Endothelial cell of umbilical vein (primary cell): ENCODE data around the gene PSD4. TPM values are rescaled to one million over a fixed set of nuclear protein-coding genes. Genes with fewer than 3 reads are reported as not detected.

Source experiments
- BruUV-seq: library from RNA; stranded (reverse); fragments of 400-500 nt; replicated peaks from 2 replicates; lab custom pipeline; 2021; lab: Mats Ljungman, UMichigan
- CTCF ChIA-PET: fragments of 300-600, 350-600 bp; sonication (Branson Sonifier 250); formaldehyde crosslinking; loops from one replicate; lab custom pipeline; 2021; ENCODE audit warnings: antibody characterized with exemption, inconsistent platforms; lab: Charles Lee
- POLR2A ChIA-PET: fragments of 300-600, 350-600 bp; sonication (Branson Sonifier 250); formaldehyde crosslinking; loops from one replicate; lab custom pipeline; 2021; ENCODE audit warnings: antibody characterized with exemption, inconsistent platforms; lab: Charles Lee
- DNase-seq: peaks from one replicate; pipeline ENCODE4 v3.0.0-alpha.2; 2011; ENCODE audit warnings: low read depth, low spot score
- FAIRE-seq: peaks from 2 replicates; lab custom pipeline; 2011; peaks lifted over from hg19 to GRCh38; lab: Jason Lieb, UNC
- H2AFZ ChIP-seq: 2 replicates; pipeline ENCODE4 v1.6.0; 2012; ENCODE audit warnings: low read depth, low read length, control low read depth, inconsistent platforms
- H3K27ac ChIP-seq: 2 replicates; pipeline ENCODE4 v1.5.1; 2011; ENCODE audit warnings: low read depth, mild to moderate bottlenecking, control low read depth, low read length, moderate library complexity; ENCODE audit not compliant: insufficient read depth
- H3K27me3 ChIP-seq, 2 experiments: 2 replicates each; pipeline versions ENCODE4 v1.6.0 to v1.6.1; 2011; ENCODE audit warnings: low read length in 2 of 2, mixed read lengths in 1 of 2; ENCODE audit not compliant: control insufficient read depth in 2 of 2, insufficient read depth in 2 of 2
- H3K36me3 ChIP-seq, 2 experiments: 2 replicates in 1 of 2; 3 replicates in 1 of 2; pipeline ENCODE4 v1.5.1; 2011; ENCODE audit warnings: low read length in 2 of 2, mild to moderate bottlenecking in 1 of 2, moderate library complexity in 1 of 2; ENCODE audit not compliant: control insufficient read depth in 2 of 2, insufficient read depth in 2 of 2; ENCODE audit errors: extremely low read depth in 1 of 2
- H3K4me1 ChIP-seq: 3 replicates; pipeline ENCODE4 v1.5.1; 2011; ENCODE audit warnings: mild to moderate bottlenecking, low read length; ENCODE audit not compliant: control insufficient read depth, insufficient read depth; ENCODE audit errors: extremely low read depth
- H3K4me2 ChIP-seq: 2 replicates; pipeline ENCODE4 v1.6.1; 2011; ENCODE audit warnings: low read length, control low read depth, mixed read lengths; ENCODE audit not compliant: insufficient read depth
- H3K4me3 ChIP-seq, 3 experiments: fragments of 200-600 bp in 1 of 3; sonication (generic), shearing (Covaris generic) in 1 of 3; replicated peaks in 1 of 3; 2 replicates each; pipeline ENCODE4 v1.5.1; 2011 to 2016; ENCODE audit warnings: control low read depth in 3 of 3, low read length in 3 of 3, mild to moderate bottlenecking in 2 of 3, inconsistent platforms in 1 of 3, low read depth in 1 of 3, moderate library complexity in 1 of 3; ENCODE audit not compliant: insufficient read depth in 1 of 3
- H3K79me2 ChIP-seq: 2 replicates; pipeline ENCODE4 v1.6.0; 2012; ENCODE audit warnings: low read length, inconsistent platforms; ENCODE audit not compliant: control insufficient read depth, insufficient read depth
- H3K9ac ChIP-seq: replicated peaks from 2 replicates; pipeline ENCODE3; 2011; ENCODE audit warnings: low read length, control low read depth; ENCODE audit not compliant: insufficient read depth; ENCODE audit errors: extremely low read depth
- H3K9me1 ChIP-seq: replicated peaks from 3 replicates; pipeline ENCODE4 v1.6.0; 2011; ENCODE audit warnings: mild to moderate bottlenecking, low read length; ENCODE audit not compliant: control insufficient read depth, insufficient read depth; ENCODE audit errors: extremely low read depth
- H3K9me3 ChIP-seq: replicated peaks from 2 replicates; pipeline ENCODE4 v1.5.1; 2012; ENCODE audit warnings: low read length, inconsistent platforms; ENCODE audit not compliant: control insufficient read depth, insufficient read depth
- H4K20me1 ChIP-seq: replicated peaks from 2 replicates; pipeline ENCODE3; 2011; ENCODE audit warnings: mild to moderate bottlenecking, low read length; ENCODE audit not compliant: control insufficient read depth, insufficient read depth; ENCODE audit errors: extremely low read depth
- EZH2 ChIP-seq: IDR thresholded peaks from 2 replicates; pipeline ENCODE4 v1.6.1; 2012; ENCODE audit warnings: borderline replicate concordance, low read depth, mild to moderate bottlenecking, moderate library complexity, low read length, inconsistent platforms; ENCODE audit not compliant: severe bottlenecking
- MAX ChIP-seq: IDR thresholded peaks from 2 replicates; pipeline ENCODE4 v1.6.1; 2011; ENCODE audit not compliant: insufficient read depth, insufficient read length
- POLR2AphosphoS5 ChIP-seq: IDR thresholded peaks from 2 replicates; pipeline ENCODE4 v1.6.1; 2012; ENCODE audit warnings: low read depth, mild to moderate bottlenecking, control low read depth, low read length, moderate library complexity; ENCODE audit not compliant: insufficient read depth
- dilution Hi-C: fragments of 300-500 bp; cut with MboI; formaldehyde crosslinking; loops from one replicate; pipeline ENCODE4 v1.15.0; 2019; ENCODE audit warnings: low sequenced_read_pairs; ENCODE audit not compliant: extremely low pct_ligation_motif_present
- intact Hi-C: fragments of 100-400 bp; cut with micrococcal nuclease; formaldehyde crosslinking; loops from one replicate; pipeline ENCODE4 v1.10.0; 2022
- polyA plus RNA-seq, 4 experiments: library from polyadenylated mRNA; depleted of rRNA in 3 of 4; stranded (reverse) in 3 of 4; unstranded in 1 of 4; fragments of >200 nt; gene quantifications; 2 replicates each; pipeline versions ENCODE4 v1.2.1 to v1.2.3, GENCODE V29; 2011 to 2012; ENCODE audit warnings: missing spikeins in 1 of 4
- total RNA-seq: library from RNA; stranded (reverse); gene quantifications from 2 replicates; pipeline ENCODE4 v1.2.3, GENCODE V29; 2021
- TF ChIP-seq, protein P1 (sequence below), 2 donors: IDR thresholded peaks; 1 replicate in 1 of 2; 2 replicates in 1 of 2; pipeline ENCODE4 v1.5.1; 2011; ENCODE audit warnings: low read length in 2 of 2, mild to moderate bottlenecking in 2 of 2, moderate library complexity in 2 of 2, control low read depth in 1 of 2, inconsistent platforms in 1 of 2, low read depth in 1 of 2; ENCODE audit not compliant: insufficient read depth in 1 of 2; ENCODE audit errors: extremely low read depth in 1 of 2

The PSD4 gene
- total and polyA plus RNA-seq, 2 donors (not counting 3 experiments of a cell fraction or from before 2014, with no cell fraction given) = 0.01 to 0.24 TPM

- ChIA-PET CTCF (interaction anchor here (2.8 to 20.2 kb wide), 2 partner anchors 8 to 59 kb away, joined by 10 to 310 read pairs; no protein-coding TSS in a partner anchor), POLR2A (interaction anchor here (0.7 kb wide), 1 partner anchor 81 kb away, joined by 3 read pairs; no protein-coding TSS in a partner anchor)
- dilution Hi-C loops = no loop called here
These were observed 22.2 kb downstream of the PSD4 start for GRCh38 chr2:113195923-113196501.

More at GRCh38 chr2:113195923-113196501, 22.2 kb downstream of the PSD4 start:
- Histone ChIP-seq H3K36me3 (no peaks in the 10 kb centered on the region), H3K9me3 (no peaks in the 10 kb centered on the region), H3K9ac (no peak overlapping the region), H3K9me1 (no peaks in the 10 kb centered on the region), H3K79me2 (no peaks in the 10 kb centered on the region), H2AFZ (no peak overlapping the region), H3K27ac (no peak overlapping the region), H3K4me3 (no peak overlapping the region), H3K27me3 (peaks cover 0 to 1% of the 10 kb centered on the region in 2 experiments), H4K20me1 (no peaks in the 10 kb centered on the region), H3K4me2 (no peak overlapping the region), H3K4me1 (peaks cover 6% of the 10 kb centered on the region)
- intact Hi-C loops = no loop called here
- no peak for TF ChIP-seq POLR2AphosphoS5
- TF ChIP-seq, protein P1, sequence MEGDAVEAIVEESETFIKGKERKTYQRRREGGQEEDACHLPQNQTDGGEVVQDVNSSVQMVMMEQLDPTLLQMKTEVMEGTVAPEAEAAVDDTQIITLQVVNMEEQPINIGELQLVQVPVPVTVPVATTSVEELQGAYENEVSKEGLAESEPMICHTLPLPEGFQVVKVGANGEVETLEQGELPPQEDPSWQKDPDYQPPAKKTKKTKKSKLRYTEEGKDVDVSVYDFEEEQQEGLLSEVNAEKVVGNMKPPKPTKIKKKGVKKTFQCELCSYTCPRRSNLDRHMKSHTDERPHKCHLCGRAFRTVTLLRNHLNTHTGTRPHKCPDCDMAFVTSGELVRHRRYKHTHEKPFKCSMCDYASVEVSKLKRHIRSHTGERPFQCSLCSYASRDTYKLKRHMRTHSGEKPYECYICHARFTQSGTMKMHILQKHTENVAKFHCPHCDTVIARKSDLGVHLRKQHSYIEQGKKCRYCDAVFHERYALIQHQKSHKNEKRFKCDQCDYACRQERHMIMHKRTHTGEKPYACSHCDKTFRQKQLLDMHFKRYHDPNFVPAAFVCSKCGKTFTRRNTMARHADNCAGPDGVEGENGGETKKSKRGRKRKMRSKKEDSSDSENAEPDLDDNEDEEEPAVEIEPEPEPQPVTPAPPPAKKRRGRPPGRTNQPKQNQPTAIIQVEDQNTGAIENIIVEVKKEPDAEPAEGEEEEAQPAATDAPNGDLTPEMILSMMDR (IDR thresholded peaks at IDR 0.05; ENCODE audit: extremely low read depth in 1 of 2, insufficient read depth in 1 of 2, low read depth in 1 of 2, low read length in 2 of 2) = no peak
- no peak for TF ChIP-seq MAX
- TF ChIP-seq EZH2 = no peak
- no TSS peak for BruUV-seq
- DNase-seq (no peak), FAIRE-seq (no peak)
